Measurements from ENCODE around the gene DTNB.
"Not testable (repeated sequence)": the region's sequence is repeated elsewhere in the genome, so short reads cannot be mapped to it uniquely, and the experiment has no call there.

Gene DTNB

GRCh38 chr2:25403120-25403760 lies 270.1 kb downstream of the DTNB start:
- peak in 1 of 10 donors; percentile 19 for DNase-seq
- intact Hi-C loops (cut with DNase I): not testable (repeated sequence)

- intact Hi-C loops (cut with DNase I): no loop called here
- no peak for DNase-seq
These were observed 270.9 kb downstream of the DTNB start for GRCh38 chr2:25402477-25402876.

- intact Hi-C loops (cut with DNase I): no loop called here
These were observed 271.9 kb downstream of the DTNB start for GRCh38 chr2:25401307-25402026.

GRCh38 chr2:25400576-25401216 lies 272.7 kb downstream of the DTNB start:
- intact Hi-C loops (cut with DNase I): no loop called here
- no peak for DNase-seq

More at GRCh38 chr2:25401307-25402026, 271.9 kb downstream of the DTNB start:
- peak in 1 of 10 donors; percentile 66 for DNase-seq

- peak in 1 of 10 donors; percentile 52 for DNase-seq
- intact Hi-C loops (cut with DNase I): no loop called here
These were observed 273.2 kb downstream of the DTNB start for GRCh38 chr2:25400169-25400568.

GRCh38 chr2:25398534-25398933 lies 274.8 kb downstream of the DTNB start:
- peak in 1 of 10 donors; percentile 13 for DNase-seq
- intact Hi-C loops (cut with DNase I): no loop called here

GRCh38 chr2:25397777-25398176 lies 275.6 kb downstream of the DTNB start:
- intact Hi-C loops (cut with DNase I): no loop called here
- peak in 1 of 10 donors; percentile 17 for DNase-seq

GRCh38 chr2:25389161-25389560 lies 284.2 kb downstream of the DTNB start:
- intact Hi-C loops (cut with DNase I): no loop called here
- peak in 1 of 10 donors; percentile 75 for DNase-seq

GRCh38 chr2:25388491-25388890 lies 284.9 kb downstream of the DTNB start:
- DNase-seq: peak in 1 of 10 donors; percentile 31
- intact Hi-C loops (cut with DNase I): no loop called here

GRCh38 chr2:25387876-25388449 lies 285.4 kb downstream of the DTNB start:
- intact Hi-C loops (cut with DNase I): no loop called here
- peak in 1 of 10 donors; percentile 62 for DNase-seq

- DNase-seq: peak in 1 of 10 donors; percentile 63
- intact Hi-C loops (cut with DNase I): no loop called here
These were observed 286.2 kb downstream of the DTNB start for GRCh38 chr2:25386971-25387875.

- DNase-seq: peak in 1 of 10 donors; percentile 13
These were observed 287.5 kb downstream of the DTNB start for GRCh38 chr2:25385910-25386309.

GRCh38 chr2:25383806-25384205 lies 289.6 kb downstream of the DTNB start:
- peak in 1 of 10 donors; percentile 63 for DNase-seq
- intact Hi-C loops (cut with DNase I): no loop called here

More at GRCh38 chr2:25385910-25386309, 287.5 kb downstream of the DTNB start:
- intact Hi-C loops (cut with DNase I): no loop called here

- DNase-seq: peak in 2 of 10 donors; percentile 12 to 42
- intact Hi-C loops (cut with DNase I): no loop called here
These were observed 291.9 kb downstream of the DTNB start for GRCh38 chr2:25381502-25381901.

GRCh38 chr2:25380586-25381375 lies 292.6 kb downstream of the DTNB start:
- intact Hi-C loops (cut with DNase I): no loop called here
- DNase-seq: peak in 2 of 10 donors; percentile 8 to 73

- intact Hi-C loops (cut with DNase I): no loop called here
- DNase-seq: no peak
These were observed 293.4 kb downstream of the DTNB start for GRCh38 chr2:25380023-25380422.

GRCh38 chr2:25379535-25379934 lies 293.8 kb downstream of the DTNB start:
- DNase-seq: peak in 1 of 10 donors; percentile 39
- intact Hi-C loops (cut with DNase I): loop anchor here (5.0 kb wide), 1 partner anchor 143 kb away; no protein-coding TSS in a partner anchor

GRCh38 chr2:25378731-25379490 lies 294.5 kb downstream of the DTNB start:
- intact Hi-C loops (cut with DNase I): loop anchor here (5.0 kb wide), 1 partner anchor 143 kb away; no protein-coding TSS in a partner anchor
- peak in 3 of 10 donors; percentile 7 to 57 (median 14) for DNase-seq
